ENCODE data around the gene SETMAR.

SETMAR gene

GRCh38 chr3:4356546-4357410 is 53.6 kb downstream of the SETMAR start:
- Histone ChIP-seq H3K27me3 (ENCODE audit: control insufficient read depth, insufficient read depth, low read length) (no peaks in the 10 kb centered on the region), H3K4me3 (ENCODE audit: low read depth, low read length) (no peak overlapping the region), H3K4me1 (ENCODE audit: control insufficient read depth, insufficient read depth, low read length) (no peaks in the 10 kb centered on the region), H3K36me3 (ENCODE audit: control insufficient read depth, insufficient read depth, low read length) (no peaks in the 10 kb centered on the region), H3K9ac (ENCODE audit: low read depth, low read length) (no peak overlapping the region), H3K9me3 (ENCODE audit: control insufficient read depth, insufficient read depth, low read length) (no peaks in the 10 kb centered on the region)

- H3K9me3 ChIP-seq (ENCODE audit: control insufficient read depth, insufficient read depth, low read length) = no peaks in the 10 kb centered on the region
- no peak overlapping the region for H3K9ac ChIP-seq (ENCODE audit: low read depth, low read length)
- no peaks in the 10 kb centered on the region for H3K4me1 ChIP-seq (ENCODE audit: control insufficient read depth, insufficient read depth, low read length)
- H3K4me3 ChIP-seq (ENCODE audit: low read depth, low read length) = no peak overlapping the region
- H3K27me3 ChIP-seq (ENCODE audit: control insufficient read depth, insufficient read depth, low read length) = no peaks in the 10 kb centered on the region
- H3K36me3 ChIP-seq (ENCODE audit: control insufficient read depth, insufficient read depth, low read length) = no peaks in the 10 kb centered on the region
These were observed 55.1 kb downstream of the SETMAR start for GRCh38 chr3:4358273-4358672.

GRCh38 chr3:4359805-4360502 is 56.8 kb downstream of the SETMAR start:
- no peak overlapping the region for H3K4me3 ChIP-seq (ENCODE audit: low read depth, low read length)
- H3K4me1 ChIP-seq (ENCODE audit: control insufficient read depth, insufficient read depth, low read length) = no peaks in the 10 kb centered on the region
- H3K9me3 ChIP-seq (ENCODE audit: control insufficient read depth, insufficient read depth, low read length) = no peaks in the 10 kb centered on the region
- H3K9ac ChIP-seq (ENCODE audit: low read depth, low read length) = no peak overlapping the region
- no peaks in the 10 kb centered on the region for H3K27me3 ChIP-seq (ENCODE audit: control insufficient read depth, insufficient read depth, low read length)
- H3K36me3 ChIP-seq (ENCODE audit: control insufficient read depth, insufficient read depth, low read length) = no peaks in the 10 kb centered on the region

GRCh38 chr3:4360817-4361216 is 57.6 kb downstream of the SETMAR start:
- Histone ChIP-seq H3K9ac (ENCODE audit: low read depth, low read length) (no peak overlapping the region), H3K9me3 (ENCODE audit: control insufficient read depth, insufficient read depth, low read length) (no peaks in the 10 kb centered on the region), H3K27me3 (ENCODE audit: control insufficient read depth, insufficient read depth, low read length) (no peaks in the 10 kb centered on the region), H3K4me1 (ENCODE audit: control insufficient read depth, insufficient read depth, low read length) (no peaks in the 10 kb centered on the region), H3K4me3 (ENCODE audit: low read depth, low read length) (no peak overlapping the region), H3K36me3 (ENCODE audit: control insufficient read depth, insufficient read depth, low read length) (no peaks in the 10 kb centered on the region)

GRCh38 chr3:4362523-4362922 is 59.4 kb downstream of the SETMAR start:
- no peak overlapping the region for H3K4me3 ChIP-seq (ENCODE audit: low read depth, low read length)
- H3K9ac ChIP-seq (ENCODE audit: low read depth, low read length) = no peak overlapping the region
- no peaks in the 10 kb centered on the region for H3K4me1 ChIP-seq (ENCODE audit: control insufficient read depth, insufficient read depth, low read length)
- no peaks in the 10 kb centered on the region for H3K36me3 ChIP-seq (ENCODE audit: control insufficient read depth, insufficient read depth, low read length)
- H3K27me3 ChIP-seq (ENCODE audit: control insufficient read depth, insufficient read depth, low read length) = no peaks in the 10 kb centered on the region
- no peaks in the 10 kb centered on the region for H3K9me3 ChIP-seq (ENCODE audit: control insufficient read depth, insufficient read depth, low read length)
